Panc1 (cell line): Measurements from ENCODE around the gene ALDH2. TPM values are rescaled to one million over a fixed set of nuclear protein-coding genes. Genes with fewer than 3 reads are reported as not detected.

Experiments used
- ATAC-seq: fragments of 200-7000 bp; cut with Tn5 transposase; 2 replicates; pipeline ENCODE4 v1.9.1; 2020; ENCODE audit warnings: mild to moderate bottlenecking, moderate library complexity
- BruUV-seq: library from RNA; stranded (reverse); fragments of 400-500 nt; replicated peaks from 2 replicates; lab custom pipeline; 2021; lab: Mats Ljungman, UMichigan
- CTCF ChIA-PET: fragments of 300-600 bp; sonication (Branson Sonifier 250); formaldehyde crosslinking; loops from one replicate; lab custom pipeline; 2022; ENCODE audit warnings: antibody characterized with exemption; lab: Charles Lee
- POLR2A ChIA-PET: fragments of 300-600 bp; sonication (Branson Sonifier 250); formaldehyde crosslinking; loops from one replicate; lab custom pipeline; 2022; ENCODE audit warnings: antibody characterized with exemption; lab: Charles Lee
- DNase-seq: peaks from one replicate; pipeline ENCODE4 v3.0.0-alpha.2; 2010; ENCODE audit warnings: low read depth, low spot score
- H3K27ac ChIP-seq: 2 replicates; pipeline ENCODE4 v1.5.1; 2011; ENCODE audit warnings: mild to moderate bottlenecking, low read length, inconsistent platforms
- H3K27me3 ChIP-seq: fragments of 200-500 bp; sonication (Bioruptor generic); 2 replicates; pipeline ENCODE4 v1.6.0; 2014; ENCODE audit warnings: low read length, inconsistent platforms; ENCODE audit not compliant: control insufficient read depth, insufficient read depth
- H3K36me3 ChIP-seq: fragments of 200-500 bp; sonication (Bioruptor generic); 2 replicates; pipeline ENCODE4 v1.5.1; 2014; ENCODE audit warnings: inconsistent platforms, mild to moderate bottlenecking, low read length, moderate library complexity; ENCODE audit not compliant: control insufficient read depth, insufficient read depth
- H3K4me1 ChIP-seq: 2 replicates; pipeline ENCODE4 v1.5.1; 2011; ENCODE audit warnings: inconsistent platforms, mild to moderate bottlenecking, low read length, moderate library complexity; ENCODE audit not compliant: control insufficient read depth, insufficient read depth
- H3K4me3 ChIP-seq, 2 experiments: 2 replicates each; pipeline ENCODE4 v1.5.1; 2011 to 2012; ENCODE audit warnings: low read depth in 2 of 2, low read length in 2 of 2, mild to moderate bottlenecking in 2 of 2, inconsistent platforms in 1 of 2, moderate library complexity in 1 of 2
- H3K9me3 ChIP-seq: fragments of 200-500 bp; sonication (Bioruptor generic); 2 replicates; pipeline ENCODE4 v1.5.1; 2014; ENCODE audit warnings: low read depth, mild to moderate bottlenecking, inconsistent platforms, low read length, moderate library complexity; ENCODE audit not compliant: control insufficient read depth, insufficient read depth
- POLR2AphosphoS5 ChIP-seq: IDR thresholded peaks from 2 replicates; pipeline ENCODE4 v1.6.1; 2012; ENCODE audit warnings: mild to moderate bottlenecking, low read depth, low read length, moderate library complexity
- SIN3A ChIP-seq: IDR thresholded peaks from 2 replicates; pipeline ENCODE4 v1.6.1; 2012; ENCODE audit warnings: low read depth, mild to moderate bottlenecking, low read length, moderate library complexity, borderline replicate concordance; ENCODE audit not compliant: insufficient read depth
- TCF7L2 ChIP-seq: IDR thresholded peaks from 2 replicates; pipeline ENCODE4 v1.6.1; 2011; ENCODE audit warnings: mild to moderate bottlenecking, low read depth, low read length, inconsistent platforms
- in situ Hi-C: cut with HindIII; loops from 2 replicates; pipeline ENCODE4 v1.10.0; 2016; ENCODE audit warnings: low sequenced_read_pairs, low pct_unique_long_range_greater_than_20kb
- intact Hi-C: fragments of 100-400 bp; cut with micrococcal nuclease; formaldehyde crosslinking; loops from one replicate; pipeline ENCODE4 v1.10.0; 2022; ENCODE audit not compliant: unreplicated experiment
- total RNA-seq: library from RNA; stranded (reverse); gene quantifications from one replicate; pipeline ENCODE4 v1.2.1, GENCODE V29; 2021; ENCODE audit not compliant: unreplicated experiment
- TF ChIP-seq, protein P1 (sequence below): fragments of 450-650 bp; IDR thresholded peaks from 2 replicates; pipeline ENCODE4 v1.5.1; 2017; ENCODE audit warnings: mild to moderate bottlenecking
- TF ChIP-seq, protein P2 (sequence below), 2 experiments: IDR thresholded peaks; 2 replicates each; pipeline ENCODE4 v1.6.1; 2011 to 2012; ENCODE audit warnings: low read depth in 2 of 2, control low read depth in 1 of 2, low read length in 1 of 2, mild to moderate bottlenecking in 1 of 2, moderate library complexity in 1 of 2; ENCODE audit not compliant: insufficient read depth in 1 of 2

ALDH2 gene
- total RNA-seq, 1 experiment from 2014 or later = 9.0 TPM

DNA sequence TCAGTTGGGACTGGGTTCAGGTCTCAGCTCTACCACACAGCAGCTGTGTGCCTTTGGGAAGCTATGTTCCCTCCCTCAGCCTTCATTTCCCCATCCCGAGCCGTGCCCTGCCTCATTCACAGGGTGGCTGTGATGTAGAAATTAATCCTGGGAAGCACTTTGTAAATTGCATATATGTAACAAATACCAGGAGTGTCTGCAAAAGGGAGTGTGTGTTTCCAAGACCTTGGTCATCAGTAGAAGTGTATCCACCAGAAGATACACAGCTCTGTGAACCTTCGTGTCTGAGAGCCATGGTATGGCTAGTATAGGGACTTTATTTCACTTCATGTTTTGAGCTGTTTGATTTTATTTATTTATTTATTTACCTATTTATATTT is 26.1 kb downstream of the ALDH2 start:
- no TSS peak for BruUV-seq
- in situ Hi-C loops (no loop called here), intact Hi-C loops (no loop called here)
- Histone ChIP-seq H3K27me3 (no peaks in the 10 kb centered on the region), H3K4me3 (no peak overlapping the region), H3K27ac (no peak overlapping the region), H3K36me3 (no peaks in the 10 kb centered on the region), H3K9me3 (no peaks in the 10 kb centered on the region), H3K4me1 (peaks cover 2% of the 10 kb centered on the region; the same call in 1 of the 2 replicates)
- CTCF ChIA-PET = no interaction called here
- TF ChIP-seq POLR2AphosphoS5 (no peak), SIN3A (no peak), TCF7L2 (no peak)
- TF ChIP-seq, protein P1, sequence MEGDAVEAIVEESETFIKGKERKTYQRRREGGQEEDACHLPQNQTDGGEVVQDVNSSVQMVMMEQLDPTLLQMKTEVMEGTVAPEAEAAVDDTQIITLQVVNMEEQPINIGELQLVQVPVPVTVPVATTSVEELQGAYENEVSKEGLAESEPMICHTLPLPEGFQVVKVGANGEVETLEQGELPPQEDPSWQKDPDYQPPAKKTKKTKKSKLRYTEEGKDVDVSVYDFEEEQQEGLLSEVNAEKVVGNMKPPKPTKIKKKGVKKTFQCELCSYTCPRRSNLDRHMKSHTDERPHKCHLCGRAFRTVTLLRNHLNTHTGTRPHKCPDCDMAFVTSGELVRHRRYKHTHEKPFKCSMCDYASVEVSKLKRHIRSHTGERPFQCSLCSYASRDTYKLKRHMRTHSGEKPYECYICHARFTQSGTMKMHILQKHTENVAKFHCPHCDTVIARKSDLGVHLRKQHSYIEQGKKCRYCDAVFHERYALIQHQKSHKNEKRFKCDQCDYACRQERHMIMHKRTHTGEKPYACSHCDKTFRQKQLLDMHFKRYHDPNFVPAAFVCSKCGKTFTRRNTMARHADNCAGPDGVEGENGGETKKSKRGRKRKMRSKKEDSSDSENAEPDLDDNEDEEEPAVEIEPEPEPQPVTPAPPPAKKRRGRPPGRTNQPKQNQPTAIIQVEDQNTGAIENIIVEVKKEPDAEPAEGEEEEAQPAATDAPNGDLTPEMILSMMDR = no peak
- TF ChIP-seq, protein P2, sequence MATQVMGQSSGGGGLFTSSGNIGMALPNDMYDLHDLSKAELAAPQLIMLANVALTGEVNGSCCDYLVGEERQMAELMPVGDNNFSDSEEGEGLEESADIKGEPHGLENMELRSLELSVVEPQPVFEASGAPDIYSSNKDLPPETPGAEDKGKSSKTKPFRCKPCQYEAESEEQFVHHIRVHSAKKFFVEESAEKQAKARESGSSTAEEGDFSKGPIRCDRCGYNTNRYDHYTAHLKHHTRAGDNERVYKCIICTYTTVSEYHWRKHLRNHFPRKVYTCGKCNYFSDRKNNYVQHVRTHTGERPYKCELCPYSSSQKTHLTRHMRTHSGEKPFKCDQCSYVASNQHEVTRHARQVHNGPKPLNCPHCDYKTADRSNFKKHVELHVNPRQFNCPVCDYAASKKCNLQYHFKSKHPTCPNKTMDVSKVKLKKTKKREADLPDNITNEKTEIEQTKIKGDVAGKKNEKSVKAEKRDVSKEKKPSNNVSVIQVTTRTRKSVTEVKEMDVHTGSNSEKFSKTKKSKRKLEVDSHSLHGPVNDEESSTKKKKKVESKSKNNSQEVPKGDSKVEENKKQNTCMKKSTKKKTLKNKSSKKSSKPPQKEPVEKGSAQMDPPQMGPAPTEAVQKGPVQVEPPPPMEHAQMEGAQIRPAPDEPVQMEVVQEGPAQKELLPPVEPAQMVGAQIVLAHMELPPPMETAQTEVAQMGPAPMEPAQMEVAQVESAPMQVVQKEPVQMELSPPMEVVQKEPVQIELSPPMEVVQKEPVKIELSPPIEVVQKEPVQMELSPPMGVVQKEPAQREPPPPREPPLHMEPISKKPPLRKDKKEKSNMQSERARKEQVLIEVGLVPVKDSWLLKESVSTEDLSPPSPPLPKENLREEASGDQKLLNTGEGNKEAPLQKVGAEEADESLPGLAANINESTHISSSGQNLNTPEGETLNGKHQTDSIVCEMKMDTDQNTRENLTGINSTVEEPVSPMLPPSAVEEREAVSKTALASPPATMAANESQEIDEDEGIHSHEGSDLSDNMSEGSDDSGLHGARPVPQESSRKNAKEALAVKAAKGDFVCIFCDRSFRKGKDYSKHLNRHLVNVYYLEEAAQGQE (IDR thresholded peaks at IDR 0.05; ENCODE audit: insufficient read depth in 1 of 2, low read depth in 2 of 2, low read length in 1 of 2) = no peak
- POLR2A ChIA-PET = no interaction called here
- ATAC-seq (no peak), DNase-seq (no peak)

DNA sequence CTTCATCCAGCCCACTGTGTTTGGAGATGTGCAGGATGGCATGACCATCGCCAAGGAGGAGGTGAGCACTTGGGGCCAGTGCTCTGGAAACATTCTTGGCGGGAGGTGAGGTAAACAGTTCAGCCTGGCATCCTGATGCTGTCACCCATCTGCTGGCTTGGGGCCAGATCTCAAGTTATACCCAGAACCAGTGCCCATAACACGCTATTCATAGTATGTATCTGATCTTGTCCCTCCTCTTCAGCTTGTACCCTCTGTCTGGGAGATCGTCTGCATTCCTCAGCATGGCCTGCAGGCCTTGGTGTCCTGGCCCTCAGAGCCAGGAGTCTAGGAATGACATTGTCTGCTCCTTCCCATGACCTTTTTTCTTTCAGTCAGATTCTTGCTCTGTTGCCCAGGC is 31.4 kb downstream of the ALDH2 start:
- BruUV-seq = no TSS peak
- no peaks in the 10 kb centered on the region for H3K36me3 ChIP-seq
- CTCF ChIA-PET = no interaction called here
- POLR2A ChIA-PET = interaction anchor here (0.7 kb wide), 1 partner anchor 11 kb away, joined by 6 read pairs; no protein-coding TSS in a partner anchor
- H3K27ac ChIP-seq = no peak overlapping the region
- no peak overlapping the region for H3K4me3 ChIP-seq
- in situ Hi-C loops = no loop called here
- H3K9me3 ChIP-seq = no peaks in the 10 kb centered on the region
- H3K4me1 ChIP-seq = no peaks in the 10 kb centered on the region
- intact Hi-C loops = no loop called here
- ATAC-seq (no peak), DNase-seq (no peak)
- TF ChIP-seq, protein P2 (IDR thresholded peaks at IDR 0.05; ENCODE audit: insufficient read depth in 1 of 2, low read depth in 2 of 2, low read length in 1 of 2) = no peak
- TF ChIP-seq TCF7L2 = no peak
- TF ChIP-seq POLR2AphosphoS5 = no peak
- TF ChIP-seq, protein P1 = no peak
- H3K27me3 ChIP-seq = no peaks in the 10 kb centered on the region
